ENCODE measurements around the gene C6orf136.
"Not testable (repeated sequence)": the region's sequence is repeated elsewhere in the genome, so short reads cannot be mapped to it uniquely, and the experiment has no call there.

Gene C6orf136

DNA sequence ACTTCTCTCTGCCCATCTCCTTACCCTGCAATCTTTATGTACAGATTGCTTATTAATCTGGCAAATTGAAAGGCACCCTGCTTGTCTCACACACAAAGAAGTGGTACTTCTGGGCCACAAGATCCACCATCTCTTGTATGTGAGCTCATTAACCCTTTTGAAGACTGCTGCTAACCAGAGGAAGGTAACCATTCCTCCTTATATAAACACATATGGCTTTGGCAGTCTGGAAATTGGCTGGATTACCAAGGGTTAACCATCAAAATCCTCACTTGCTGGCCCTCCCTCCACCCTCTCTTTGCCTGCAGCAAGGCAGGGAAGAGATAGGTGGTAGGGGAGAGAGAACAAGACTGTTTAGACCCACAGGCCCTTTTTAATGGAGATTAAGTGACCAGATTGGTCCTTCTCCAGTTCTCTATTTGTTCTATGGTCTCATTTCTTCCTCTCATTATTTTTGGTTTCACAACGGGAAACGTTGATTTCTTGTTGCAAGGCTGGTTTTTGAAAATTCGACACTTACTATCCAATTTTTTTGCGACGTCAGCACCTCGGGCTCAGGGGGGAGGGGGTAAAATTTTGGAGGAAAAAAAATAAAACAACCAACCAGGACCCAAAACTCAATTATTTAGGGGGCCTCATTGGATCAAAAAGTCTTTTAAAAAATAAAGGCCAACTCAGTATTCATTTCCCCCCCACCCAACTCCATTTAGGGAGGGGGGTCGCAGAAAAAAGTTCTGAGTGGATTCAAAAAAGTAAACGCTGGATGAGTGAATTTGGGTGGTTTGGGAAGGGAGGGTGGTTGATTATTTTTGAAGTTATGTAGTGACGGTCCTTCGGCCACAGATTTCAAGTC lies 30.7 kb upstream of the C6orf136 start:
- DNase-seq = peak in 2 of 5 donors; percentile 38 to 70

DNA sequence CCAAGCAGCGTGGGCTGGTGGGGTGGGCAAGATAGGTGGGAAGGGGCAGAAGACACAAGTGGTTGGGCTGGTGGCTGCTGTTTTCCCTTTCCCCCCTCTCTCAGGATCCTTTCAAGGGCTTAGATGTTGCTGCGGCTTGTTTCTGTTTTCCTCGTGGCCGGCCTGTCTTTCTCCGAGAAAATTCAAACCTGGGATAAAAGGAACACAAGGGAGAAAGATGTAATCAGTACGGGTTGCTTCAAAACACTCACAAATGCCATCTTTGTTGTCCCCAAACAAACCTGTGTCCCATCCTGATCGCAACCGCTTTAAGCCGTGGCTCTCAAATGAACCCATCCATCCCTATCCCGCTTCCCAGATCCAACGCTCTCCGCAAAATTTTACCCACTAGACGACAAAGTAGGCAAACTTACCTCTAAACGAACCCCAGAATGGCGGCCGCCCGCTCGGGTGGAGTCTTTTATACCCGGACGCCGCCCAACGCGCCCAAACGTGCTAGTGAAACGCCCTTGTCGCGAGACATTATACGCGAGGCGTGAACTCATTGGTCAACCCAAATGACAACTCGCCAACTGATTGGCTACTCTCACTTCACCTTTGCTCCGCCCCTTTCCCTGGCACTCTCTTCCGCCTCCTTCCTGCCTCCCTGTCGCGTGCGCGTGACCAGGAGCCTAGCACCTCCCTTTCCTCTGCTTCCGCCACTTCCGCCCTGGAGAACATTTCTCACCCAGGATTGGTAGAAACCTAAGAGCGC lies 29.9 kb upstream of the C6orf136 start, which contains the start of gene PPP1R10:
PPP1R10 (minus strand) TSS at position 433 of the 754 bp plus-strand sequence. CDS start 7,299 bp downstream, outside the sequence.
- DNase-seq = peak; percentile 98 to 100 (median 99)

GRCh38 chr6:30617565-30618269 lies 29.2 kb upstream of the C6orf136 start, which contains the start of gene MRPS18B:
TSS of gene MRPS18B (plus strand) at chr6:30617840. CDS start at chr6:30617866, 26 bp downstream.
- DNase-seq = peak; percentile 96 to 99 (median 98)

DNA sequence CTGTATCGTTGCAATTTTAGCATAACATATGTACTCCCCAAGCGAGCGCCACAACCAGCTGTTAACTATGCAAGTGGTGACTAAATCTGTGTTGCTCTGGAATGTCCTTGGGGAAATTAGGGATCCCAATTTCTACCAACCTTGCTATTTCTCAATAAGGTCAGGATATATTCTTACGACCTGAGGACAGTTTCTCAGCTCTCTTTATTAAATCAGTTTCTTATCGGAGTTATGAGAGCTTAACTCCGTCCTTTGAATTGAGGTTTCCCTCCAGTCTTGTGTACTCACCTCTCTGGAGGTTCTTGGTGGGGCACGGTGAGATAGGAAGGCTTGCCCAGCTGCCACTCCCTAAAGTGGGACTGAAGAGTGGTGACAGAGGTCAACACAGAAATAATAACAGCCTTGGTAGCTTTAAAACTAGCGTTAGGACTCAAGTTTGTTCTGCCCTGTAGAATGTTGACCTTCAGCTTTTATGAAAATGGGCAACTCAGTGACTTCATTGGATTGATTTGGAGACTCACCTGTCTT lies 28.6 kb upstream of the C6orf136 start:
- no peak for DNase-seq

DNA sequence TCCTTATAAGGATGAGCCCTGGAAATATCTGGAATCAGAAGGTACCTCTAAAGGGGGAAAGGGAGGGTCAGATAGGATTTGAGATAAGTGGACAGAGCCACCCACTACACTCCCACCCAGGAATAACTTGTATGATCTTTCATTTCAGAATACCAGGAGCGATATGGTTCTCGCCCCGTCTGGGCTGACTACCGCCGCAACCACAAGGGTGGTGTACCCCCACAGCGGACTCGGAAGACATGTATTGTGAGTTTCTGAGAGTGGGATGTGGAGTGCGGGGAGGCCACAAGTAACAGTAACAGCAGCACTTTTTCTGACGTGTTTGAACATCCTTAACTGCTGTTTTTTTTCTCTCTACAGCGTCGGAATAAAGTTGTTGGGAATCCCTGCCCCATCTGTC lies 27.4 kb upstream of the C6orf136 start:
- no peak for DNase-seq

- no peak for DNase-seq
Measured at GRCh38 chr6:30625511-30625910, 21.4 kb upstream of the C6orf136 start.

DNA sequence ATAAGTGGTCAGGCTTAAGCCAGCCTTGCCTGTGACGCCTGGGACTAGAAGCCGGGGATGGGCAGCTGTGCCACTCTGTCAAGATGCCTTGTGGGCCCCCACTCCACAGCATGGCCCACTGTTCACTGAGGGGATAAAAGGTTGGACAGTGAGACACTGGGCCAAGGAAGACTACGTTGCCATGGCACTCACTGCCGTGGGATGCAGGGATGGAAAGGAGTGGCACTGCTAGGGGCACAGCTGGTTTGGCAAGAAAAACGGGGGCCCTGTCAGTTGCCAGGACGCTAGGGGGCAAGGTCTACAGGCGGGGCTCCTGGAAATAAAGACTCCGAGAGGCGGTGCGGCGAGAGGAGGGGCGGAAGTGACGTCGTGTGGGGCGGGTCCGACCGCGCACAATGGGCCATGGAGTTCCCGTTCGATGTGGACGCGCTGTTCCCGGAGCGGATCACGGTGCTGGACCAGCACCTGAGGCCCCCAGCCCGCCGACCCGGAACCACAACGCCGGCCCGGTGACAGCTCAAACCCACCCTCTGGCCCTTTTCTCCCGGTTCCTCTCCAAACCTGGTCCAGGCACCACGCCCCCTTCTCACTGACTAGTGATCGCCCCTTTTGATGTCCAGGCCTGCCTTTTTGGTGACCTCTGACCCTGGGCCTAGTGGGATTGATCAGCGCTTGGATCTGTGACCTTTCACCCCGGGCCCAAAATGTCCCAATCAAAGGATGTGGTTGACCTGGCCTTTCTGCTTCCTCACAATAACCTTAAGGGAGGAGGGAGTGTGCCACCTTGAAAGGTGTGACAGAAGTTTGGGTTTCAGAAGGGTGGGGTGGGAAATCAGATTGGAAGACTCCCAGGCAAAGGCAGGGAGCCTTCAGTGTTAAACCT lies 20.2 kb upstream of the C6orf136 start, which contains the start of gene ATAT1:
ATAT1 (plus strand) TSS at position 391 of the 883 bp plus-strand sequence.
- DNase-seq = peak; percentile 80 to 87 (median 85)

DNA sequence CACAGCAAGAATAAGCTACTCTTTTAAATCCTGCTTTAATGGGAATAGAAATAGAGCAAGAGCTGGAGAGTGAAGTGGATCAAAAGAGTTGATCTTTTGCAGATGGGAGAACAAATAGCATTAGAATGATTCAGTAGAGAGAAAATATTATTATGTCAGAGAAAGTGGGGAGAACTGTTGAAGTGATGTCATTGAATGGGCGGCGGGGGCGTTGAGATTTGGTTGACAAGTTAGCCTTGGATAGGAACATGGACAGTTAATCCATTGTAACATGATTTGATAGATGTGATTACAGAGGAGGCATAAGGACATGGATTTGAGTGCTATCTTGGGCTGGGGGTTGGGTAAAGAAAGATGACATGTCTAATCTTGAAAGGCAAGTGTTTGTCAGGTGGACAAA lies 11.1 kb upstream of the C6orf136 start:
- DNase-seq = no peak

DNA sequence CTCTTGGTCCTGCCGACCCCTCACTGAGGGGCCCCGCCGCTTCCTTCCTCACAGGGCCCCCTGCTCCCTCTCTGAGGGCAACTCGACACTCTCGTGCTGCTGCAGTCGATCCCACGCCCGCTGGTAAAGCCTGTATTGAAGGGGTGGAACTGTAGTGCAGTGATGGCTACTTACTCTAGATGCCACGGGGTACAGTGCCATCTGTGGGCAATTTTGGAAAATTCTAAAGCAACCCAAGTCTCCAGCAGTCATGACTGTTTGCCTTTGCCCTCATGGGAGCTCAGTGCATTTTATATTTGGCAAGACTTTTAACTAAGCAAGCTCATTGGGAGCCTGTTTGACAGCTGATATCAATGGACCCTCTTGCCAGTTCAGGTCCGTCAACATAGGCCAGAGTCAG lies 6.5 kb upstream of the C6orf136 start:
- DNase-seq = no peak

- DNase-seq = no peak
Measured at GRCh38 chr6:30641048-30641447, 5.9 kb upstream of the C6orf136 start.

GRCh38 chr6:30643656-30644055 lies 3.3 kb upstream of the C6orf136 start:
- DNase-seq = no peak

- no peak for DNase-seq
Measured at GRCh38 chr6:30644769-30645168, 2.2 kb upstream of the C6orf136 start.

DNA sequence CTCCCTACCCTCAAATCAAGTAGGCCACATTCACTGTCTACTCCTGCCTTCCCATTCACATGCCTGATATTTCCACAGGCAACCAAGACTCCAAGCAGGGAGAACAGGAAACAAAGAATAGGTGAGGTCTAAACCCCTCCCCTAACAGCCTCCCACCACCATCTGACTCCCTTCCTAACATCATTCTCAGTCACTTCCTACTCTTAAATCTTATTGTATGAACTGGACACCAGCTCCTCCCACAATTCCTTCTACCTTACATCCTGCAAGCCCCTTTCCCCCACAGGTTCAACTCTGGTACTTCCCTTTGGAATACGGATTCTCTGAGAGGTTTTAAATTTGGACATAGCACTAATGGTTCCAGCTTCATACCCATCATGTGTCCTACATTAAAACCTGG lies 944 bp upstream of the C6orf136 start:
- DNase-seq = no peak

DNA sequence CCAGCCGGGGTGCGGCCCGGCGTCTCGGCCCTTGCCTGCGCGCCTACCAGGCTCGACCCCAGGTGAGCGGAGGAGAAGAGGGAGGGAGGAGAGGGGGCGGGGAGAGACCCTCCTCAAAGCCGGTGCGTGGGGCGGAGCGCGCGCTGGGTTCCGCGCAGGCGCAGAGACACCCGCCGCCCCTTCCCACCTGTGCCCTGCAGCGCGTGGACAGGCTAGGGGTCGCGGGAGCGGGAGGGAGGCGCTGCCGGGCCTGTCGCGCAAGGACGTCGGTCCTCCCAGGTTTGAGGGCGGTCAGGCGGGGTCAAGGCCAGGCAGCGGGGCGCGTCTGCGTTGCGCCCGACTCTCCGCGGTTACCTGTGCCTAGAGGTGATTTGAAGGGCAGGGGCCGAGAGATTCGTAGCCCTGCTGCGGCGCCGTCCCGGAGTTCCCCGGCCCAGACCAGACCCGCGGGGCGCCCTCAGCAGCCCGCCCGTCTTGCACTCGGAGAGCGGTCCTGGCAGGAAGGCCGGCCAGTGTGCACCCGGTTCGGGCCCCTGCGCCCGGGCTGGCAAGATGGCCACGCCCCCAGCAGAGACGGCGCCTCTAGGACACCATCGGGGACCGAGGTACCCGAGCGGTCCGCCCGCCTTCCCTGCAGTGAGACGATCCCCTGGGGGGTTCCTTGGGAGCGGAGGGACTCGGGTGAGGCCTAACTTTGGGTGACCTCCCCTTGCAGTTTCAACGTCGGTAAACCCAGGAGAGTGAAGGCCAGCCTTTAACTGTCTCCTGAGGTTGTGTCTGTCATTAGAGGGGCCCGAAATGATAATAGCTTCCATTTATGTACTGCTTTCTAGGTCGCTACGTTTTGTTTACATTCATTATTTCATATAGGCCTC lies 546 bp downstream of the C6orf136 start:
- DNase-seq = peak; percentile 36 to 80 (median 54)

DNA sequence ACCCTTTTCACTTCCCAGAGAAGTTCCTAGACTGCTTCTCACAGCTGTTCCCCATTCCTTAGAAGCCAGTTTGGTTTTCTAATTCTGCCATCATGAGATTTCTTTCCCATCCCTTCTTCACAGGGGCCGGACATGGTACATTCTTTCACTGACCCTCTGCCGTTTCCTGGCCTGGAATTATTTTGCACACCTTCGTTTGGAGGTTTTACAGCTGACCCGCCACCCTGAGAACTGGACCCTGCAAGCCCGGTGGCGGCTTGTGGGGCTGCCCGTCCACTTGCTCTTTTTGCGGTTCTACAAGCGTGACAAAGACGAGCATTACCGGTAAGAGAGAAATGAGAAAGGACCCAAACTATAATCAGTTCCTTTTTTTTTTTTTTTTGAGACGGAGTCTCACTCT lies 4.2 kb downstream of the C6orf136 start:
- DNase-seq = no peak

DNA sequence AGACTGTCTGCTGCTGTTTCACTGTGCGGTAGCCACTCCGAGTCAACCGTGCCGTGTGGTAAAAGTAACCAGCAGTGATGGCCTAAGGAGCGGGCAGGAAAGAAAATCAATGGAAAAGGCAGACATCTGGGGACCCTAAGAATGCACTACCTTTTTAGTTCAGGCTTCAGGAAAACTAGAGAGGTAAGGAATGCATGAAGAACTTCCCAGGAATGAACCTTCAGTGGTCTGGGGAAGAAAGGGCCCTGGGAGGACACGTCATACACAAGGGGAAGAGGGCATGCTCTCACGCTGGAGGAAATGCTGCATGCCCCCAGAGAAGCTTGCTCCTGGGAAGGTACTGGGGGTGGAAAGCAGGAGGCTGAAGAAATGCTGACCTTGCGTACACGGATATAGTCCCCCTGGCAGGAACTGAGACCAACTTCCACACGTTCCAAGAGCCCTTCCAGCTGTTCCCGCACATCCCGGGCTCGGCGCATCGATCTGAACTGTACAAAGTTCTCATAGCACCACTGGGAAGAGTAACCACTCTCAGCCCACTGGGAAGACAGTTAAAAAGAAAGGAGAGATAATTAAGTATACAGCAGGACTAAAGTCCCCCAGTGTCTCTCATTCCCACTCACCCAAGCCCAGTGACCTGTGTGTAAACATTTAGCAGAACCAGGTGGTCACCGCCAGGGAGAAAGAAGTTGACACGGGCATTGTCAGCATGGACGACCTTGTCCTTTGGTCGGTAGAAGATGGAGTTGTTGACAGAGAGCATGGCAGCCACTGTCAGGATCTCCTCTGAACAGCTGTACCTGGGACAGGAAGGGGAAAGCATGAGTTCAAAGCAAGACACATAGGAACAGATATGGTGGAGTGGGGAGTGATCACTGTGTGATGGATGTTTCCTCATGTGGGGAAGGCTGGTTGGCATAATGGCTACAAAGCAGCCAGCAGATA lies 8.1 kb downstream of the C6orf136 start:
- no peak for DNase-seq

DNA sequence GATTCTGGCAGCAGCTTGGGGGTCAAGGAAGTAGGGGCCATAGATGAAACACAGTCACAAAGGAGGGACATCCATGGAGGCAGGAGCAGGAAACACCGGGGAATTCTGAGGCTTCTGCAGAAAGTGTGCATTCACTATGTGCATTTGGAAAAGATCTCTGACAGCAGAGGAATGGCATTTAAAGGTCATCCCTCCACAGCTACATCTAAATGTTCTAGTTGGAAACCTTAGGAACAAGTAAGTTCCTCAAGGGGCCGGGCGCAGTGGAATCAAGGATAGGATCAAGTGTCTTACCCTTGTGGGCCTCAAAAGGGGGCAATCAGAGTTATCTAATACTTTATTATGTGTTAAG lies 8.8 kb downstream of the C6orf136 start:
- DNase-seq = no peak

DNA sequence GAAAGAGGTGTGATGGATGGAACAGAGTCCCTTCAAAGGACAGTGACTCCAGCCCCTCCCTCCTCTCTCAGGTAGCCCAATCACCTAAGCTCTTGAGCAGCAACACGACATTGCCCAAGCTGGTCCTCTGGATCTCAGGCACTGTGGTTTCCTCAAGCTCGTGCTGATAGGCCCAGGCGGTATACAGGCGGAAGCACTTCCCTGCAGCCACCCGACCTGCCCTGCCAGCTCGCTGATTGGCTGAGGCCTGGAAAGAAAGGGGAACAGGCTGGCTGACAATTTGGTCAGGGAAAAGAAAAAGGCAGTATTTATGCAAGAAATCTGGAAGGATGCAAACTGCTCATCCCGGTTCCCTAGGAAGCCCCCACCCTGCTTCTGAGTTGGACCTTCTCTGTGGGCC lies 9.6 kb downstream of the C6orf136 start:
- no peak for DNase-seq

DNA sequence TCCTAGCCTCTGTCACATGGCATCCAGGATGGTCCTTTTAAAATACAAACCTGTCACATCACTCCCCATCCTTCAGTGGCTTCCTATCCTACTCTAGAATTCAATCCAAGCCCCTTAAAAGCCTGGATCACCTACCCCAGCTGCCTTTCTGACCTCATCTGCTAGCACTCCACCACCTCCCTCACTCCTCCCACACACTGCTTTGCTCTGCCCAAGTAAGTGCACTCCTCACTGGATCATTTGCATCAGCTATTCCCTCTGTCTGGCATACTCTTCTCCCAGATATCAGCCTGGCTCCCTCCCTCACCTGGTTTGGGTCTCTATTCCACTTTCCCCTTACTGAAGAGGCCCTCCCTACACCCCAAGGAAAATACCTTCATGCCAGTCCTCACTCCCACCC lies 10.5 kb downstream of the C6orf136 start:
- DNase-seq = no peak

GRCh38 chr6:30657922-30658321 lies 11.0 kb downstream of the C6orf136 start:
- not testable (repeated sequence) for DNase-seq

Data from T-helper 1 cell (primary cell).